Measurements from ENCODE around the gene EHD1. TPM values are rescaled to one million over a fixed set of nuclear protein-coding genes. Genes with fewer than 3 reads are reported as not detected.

Gene EHD1
- total and polyA plus RNA-seq, 2 of the 8 experiments (the other 6 are each of a cell fraction or from before 2014, with no cell fraction given): 31.5 to 42.9 TPM

GRCh38 chr11:64920124-64920523, 41.7 kb upstream of the EHD1 start:
- H3K27ac ChIP-seq (ENCODE audit: low read depth, low read length): no peak overlapping the region
- no peak overlapping the region for H4K8ac ChIP-seq (ENCODE audit: extremely low read depth, insufficient read depth, low read length)
- H3K9me3 ChIP-seq (ENCODE audit: insufficient read depth in 2 of 2, low read depth in 1 of 2, low read length in 1 of 2): no peaks in the 10 kb centered on the region
- H3K79me1 ChIP-seq (ENCODE audit: low read depth, low read length): 0 out of 2 replicates have a peak, but pooled peaks cover 3% of the 10 kb centered on the region
- no peak overlapping the region for H2BK15ac ChIP-seq (ENCODE audit: low read length)
- H3K18ac ChIP-seq (ENCODE audit: extremely low read depth, low read length): no peak overlapping the region
- no peak overlapping the region for H3K4ac ChIP-seq (replicated peaks; ENCODE audit: insufficient read length, low read depth, low read length)
- H3K9ac ChIP-seq (replicated peaks in 1 of 4; ENCODE audit: extremely low read depth in 1 of 4, low read depth in 3 of 4, low read length in 3 of 4): no peak overlapping the region
- H3K23ac ChIP-seq (ENCODE audit: insufficient read length): no peak overlapping the region
- H4K20me1 ChIP-seq (replicated peaks in 1 of 2; ENCODE audit: control insufficient read depth in 1 of 2, insufficient read depth in 2 of 2, low read length in 2 of 2): no peaks in the 10 kb centered on the region
- POLR2A ChIA-PET (ENCODE audit: partially characterized antibody): no interaction called here
- FAIRE-seq: no peak
- no peak overlapping the region for H3K14ac ChIP-seq (ENCODE audit: insufficient read length)
- no peak overlapping the region for H4K91ac ChIP-seq (replicated peaks; ENCODE audit: insufficient read length, low read length)
- peaks cover 21% of the 10 kb centered on the region for H3K23me2 ChIP-seq (ENCODE audit: low read depth, low read length)
- no peak for DNase-seq (ENCODE audit: low read depth in 1 of 2, low spot score in 2 of 2)
- no peaks in the 10 kb centered on the region for H3K36me3 ChIP-seq (ENCODE audit: control insufficient read depth in 2 of 4, insufficient read depth in 4 of 4, low read length in 3 of 4)
- no peaks in the 10 kb centered on the region for H3K79me2 ChIP-seq (ENCODE audit: control insufficient read depth in 1 of 2, insufficient read depth in 2 of 2, low read length in 2 of 2)
- no peak overlapping the region for H3K4me3 ChIP-seq (ENCODE audit: extremely low read depth in 1 of 4, insufficient read depth in 2 of 4, low read depth in 3 of 4, low read length in 4 of 4)
- no peak overlapping the region for H3K56ac ChIP-seq (replicated peaks; ENCODE audit: insufficient read length, low read depth, low read length)
- CTCF ChIA-PET (ENCODE audit: partially characterized antibody): interaction anchor here (1.1 to 6.1 kb wide), 5 partner anchors 8 to 76 kb away, joined by 3 to 37 read pairs (median 13); partner anchors contain the start of gene BATF2
- no peak overlapping the region for H2BK120ac ChIP-seq (replicated peaks; ENCODE audit: low read depth, low read length)
- WGBS, 2 experiments (ENCODE audit: extremely low coverage in 1 of 2, insufficient coverage in 1 of 2, insufficient read length in 1 of 2, insufficient replicate concordance in 2 of 2, low coverage in 1 of 2, low lambda C conversion rate in 2 of 2, missing lambda C conversion rate in 1 of 2): 82% methylated on average over 2 of the region's 2 CpGs; no CpG with 5 or more reads in 1 of the 2 experiments
- peaks cover 0 to 3% (median 1%) of the 10 kb centered on the region in 4 experiments; a peak in 1 of 7 replicates for H3K27me3 ChIP-seq (replicated peaks in 1 of 4; ENCODE audit: control insufficient read depth in 3 of 4, extremely low read depth in 1 of 4, insufficient read depth in 3 of 4, low read length in 3 of 4)
- no peak overlapping the region for H2BK20ac ChIP-seq (ENCODE audit: low read length)
- H3K4me2 ChIP-seq (ENCODE audit: insufficient read depth in 1 of 2, low read depth in 2 of 2, low read length in 2 of 2): no peak overlapping the region
- peaks cover 0 to 17% (median 8%) of the 10 kb centered on the region in 4 experiments; a peak in 6 of 7 replicates for H3K4me1 ChIP-seq (replicated peaks in 1 of 4; ENCODE audit: control insufficient read depth in 3 of 4, insufficient read depth in 4 of 4, low read length in 3 of 4)
- H2BK12ac ChIP-seq (ENCODE audit: low read depth, low read length): no peak overlapping the region
- H2BK5ac ChIP-seq (ENCODE audit: low read depth, low read length): no peak overlapping the region
- H4K5ac ChIP-seq (ENCODE audit: insufficient read length, low read depth, low read length): no peak overlapping the region
- H2AFZ ChIP-seq (ENCODE audit: low read length): no peak overlapping the region
- H2AK5ac ChIP-seq (ENCODE audit: low read depth, low read length): no peak overlapping the region
- TF ChIP-seq SP1 (IDR thresholded peaks at IDR 0.05; ENCODE audit: low read depth, low read length) (no peak), CBX5 (IDR thresholded peaks at IDR 0.05; ENCODE audit: low read depth, low read length) (no peak), EZH2 (IDR thresholded peaks at IDR 0.05; ENCODE audit: low read depth, low read length, severe bottlenecking) (no peak), JUND (IDR thresholded peaks at IDR 0.05; ENCODE audit: low read length) (no peak), GABPA (IDR thresholded peaks at IDR 0.05; ENCODE audit: borderline replicate concordance, insufficient read depth, low read length) (no peak), NANOG (IDR thresholded peaks at IDR 0.05; ENCODE audit: insufficient read depth, low read depth, low read length, poor library complexity, severe bottlenecking) (no peak)
